T-helper 22 cell (primary cell): ENCODE results near the gene FGD1.

ENCODE experiments used
- DNase-seq: peaks from one replicate; pipeline ENCODE4 v3.0.0-alpha.2; 2020; ENCODE audit warnings: low read depth

The FGD1 gene

GRCh38 chrX:54397113-54397512, 98.9 kb downstream of the FGD1 start:
- no peak for DNase-seq
